ENCODE data around the gene DOC2A.

GRCh38 chr16:30024451-30024850, 13.6 kb upstream of the DOC2A start:
- TF ChIP-seq CTCF (IDR thresholded peaks at IDR 0.05) (no peak), EZH2 (IDR thresholded peaks at IDR 0.05; ENCODE audit: borderline replicate concordance, insufficient read depth, low read depth, low read length, poor library complexity, severe bottlenecking) (no peak)

Measured in B cell (primary cell).